GM04504 (cell line): ENCODE data around the gene C1QL1.

Experiments used
- DNase-seq: peaks from one replicate; pipeline ENCODE4 v3.0.0-alpha.2; 2012; ENCODE audit warnings: low read depth

C1QL1 gene

DNA sequence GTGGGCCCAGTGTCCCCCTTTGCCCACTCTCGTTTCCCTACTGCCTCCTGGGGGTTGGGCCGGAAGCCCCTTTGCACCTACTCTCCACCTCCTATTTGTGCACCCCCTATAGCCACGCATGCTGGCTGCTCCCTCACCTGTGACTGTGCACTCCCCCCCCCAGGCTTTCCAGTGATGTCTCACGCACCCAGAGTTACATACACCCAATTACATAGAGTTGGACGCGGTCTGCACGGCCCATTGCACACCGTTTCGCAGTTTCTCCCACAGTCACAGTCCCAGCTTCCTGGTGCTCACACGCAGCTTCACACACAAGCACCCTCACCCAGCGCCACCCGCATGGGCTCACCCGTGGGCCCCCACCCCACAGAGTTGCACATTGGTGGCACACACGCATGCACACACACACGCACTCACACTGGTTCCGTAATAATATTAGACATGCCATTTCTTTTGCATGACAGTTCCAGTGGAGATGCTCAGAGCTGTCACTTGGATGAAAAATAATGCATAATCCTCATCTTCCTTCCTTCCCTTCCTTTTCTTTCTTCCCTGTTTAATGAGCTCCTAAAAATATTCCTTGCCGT, 21.5 kb upstream of the C1QL1 start:
- DNase-seq: no peak

GRCh38 chr17:44988044-44988942, 20.2 kb upstream of the C1QL1 start:
- no peak for DNase-seq

DNA sequence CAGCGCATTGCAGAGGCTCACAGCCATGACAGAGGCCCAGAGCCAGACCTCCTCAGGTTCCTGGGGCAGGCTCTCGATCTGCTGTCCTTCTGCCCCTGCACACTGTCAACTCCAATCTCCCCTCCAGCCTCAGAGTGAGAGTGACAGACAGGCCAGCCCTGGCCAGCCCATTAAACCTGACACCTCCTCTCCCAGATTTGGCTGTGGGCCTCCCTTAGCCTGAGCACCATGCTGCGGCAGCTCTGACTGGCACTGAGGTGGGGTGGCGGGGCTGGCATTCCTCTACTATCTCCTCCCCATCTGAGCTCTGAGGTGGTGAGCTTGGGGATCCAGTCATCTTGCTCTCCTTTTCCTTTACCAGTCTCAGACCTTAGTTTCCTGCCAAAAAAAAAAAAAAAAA, 15.5 kb upstream of the C1QL1 start:
- DNase-seq: no peak

- DNase-seq: no peak
These were observed 14.1 kb upstream of the C1QL1 start for GRCh38 chr17:44982113-44982702.

- no peak for DNase-seq
These were observed 13.3 kb upstream of the C1QL1 start for GRCh38 chr17:44981221-44981968.

GRCh38 chr17:44979426-44979995, 11.4 kb upstream of the C1QL1 start:
- DNase-seq: no peak

DNA sequence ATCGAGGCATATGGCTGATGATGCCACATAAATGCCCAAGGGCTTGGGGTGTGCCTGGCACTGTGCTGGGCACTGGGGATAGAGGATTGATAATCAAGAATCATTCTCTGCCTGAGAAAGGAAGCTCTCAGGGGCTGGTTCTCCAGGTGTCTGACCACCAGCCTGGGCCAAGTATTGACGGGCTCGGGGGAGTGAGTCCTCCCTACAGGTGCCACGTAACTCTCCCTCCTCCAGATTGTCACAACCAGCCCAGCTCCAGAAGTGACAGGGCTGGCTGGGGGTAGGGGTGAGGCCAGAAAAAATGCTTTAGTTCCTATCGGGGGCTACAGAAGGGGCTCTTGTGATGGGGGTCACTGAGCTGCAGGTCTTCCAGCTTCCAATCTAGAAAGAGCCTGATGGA, 10.7 kb upstream of the C1QL1 start:
- no peak for DNase-seq

- DNase-seq: no peak
These were observed 9.9 kb upstream of the C1QL1 start for GRCh38 chr17:44977814-44978550.

DNA sequence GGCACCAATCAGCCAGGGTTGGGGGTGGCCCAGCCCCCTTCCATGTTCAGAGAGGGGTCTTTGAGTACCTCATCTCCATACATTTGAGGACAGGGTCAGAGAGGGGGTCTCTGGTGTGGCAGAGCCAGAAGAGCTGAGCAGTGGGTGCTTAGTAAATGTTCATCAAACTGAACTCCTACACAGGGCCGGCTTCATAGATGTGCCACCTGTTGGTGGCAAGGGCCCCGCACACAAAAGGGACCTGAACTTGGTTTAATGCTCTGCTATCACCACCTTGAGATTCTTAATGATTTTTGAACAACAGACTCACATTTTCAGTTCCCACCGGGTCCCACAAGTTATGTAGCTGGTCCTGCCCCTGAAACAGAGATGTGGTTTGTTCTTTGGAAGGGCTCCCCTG, 9.0 kb upstream of the C1QL1 start:
- no peak for DNase-seq

DNA sequence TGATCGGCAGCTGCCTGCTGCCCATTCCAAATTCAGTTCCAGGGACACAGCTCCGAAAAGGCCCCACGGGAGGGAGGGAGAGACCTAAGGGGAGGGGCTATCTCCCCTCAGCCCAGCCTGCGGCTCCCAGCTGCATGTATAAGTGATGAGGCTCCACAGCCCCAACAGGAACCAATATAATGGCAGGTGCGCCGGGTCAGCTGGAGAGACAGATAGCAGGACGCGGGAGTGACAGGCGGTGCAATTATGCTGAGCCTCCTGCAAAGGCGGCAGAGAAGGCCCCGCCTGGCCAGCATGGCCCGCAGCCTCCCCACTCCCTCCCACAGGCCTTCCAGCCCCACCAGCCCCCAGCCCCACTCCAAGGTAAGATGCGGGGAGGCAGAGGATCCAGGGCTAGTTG, 8.1 kb upstream of the C1QL1 start:
- no peak for DNase-seq

DNA sequence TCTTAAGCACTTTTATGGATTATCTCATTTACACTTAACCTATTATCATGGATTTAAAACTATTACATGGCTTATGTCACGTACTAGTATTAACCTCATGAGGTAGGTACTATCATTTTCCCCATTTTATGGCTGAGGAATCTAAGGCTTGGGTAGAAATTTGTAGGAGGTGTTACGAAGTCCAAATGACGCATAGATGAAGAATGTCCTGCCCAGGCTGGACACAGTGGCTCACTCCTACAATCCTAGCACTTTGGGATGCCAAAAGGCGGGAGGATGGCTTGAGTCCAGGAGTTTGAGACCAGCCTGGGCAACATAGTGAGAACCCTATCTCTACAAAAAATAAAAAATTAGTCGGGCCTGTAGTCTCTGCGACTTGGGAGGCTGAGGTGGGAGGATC, 4.8 kb upstream of the C1QL1 start:
- DNase-seq: no peak

DNA sequence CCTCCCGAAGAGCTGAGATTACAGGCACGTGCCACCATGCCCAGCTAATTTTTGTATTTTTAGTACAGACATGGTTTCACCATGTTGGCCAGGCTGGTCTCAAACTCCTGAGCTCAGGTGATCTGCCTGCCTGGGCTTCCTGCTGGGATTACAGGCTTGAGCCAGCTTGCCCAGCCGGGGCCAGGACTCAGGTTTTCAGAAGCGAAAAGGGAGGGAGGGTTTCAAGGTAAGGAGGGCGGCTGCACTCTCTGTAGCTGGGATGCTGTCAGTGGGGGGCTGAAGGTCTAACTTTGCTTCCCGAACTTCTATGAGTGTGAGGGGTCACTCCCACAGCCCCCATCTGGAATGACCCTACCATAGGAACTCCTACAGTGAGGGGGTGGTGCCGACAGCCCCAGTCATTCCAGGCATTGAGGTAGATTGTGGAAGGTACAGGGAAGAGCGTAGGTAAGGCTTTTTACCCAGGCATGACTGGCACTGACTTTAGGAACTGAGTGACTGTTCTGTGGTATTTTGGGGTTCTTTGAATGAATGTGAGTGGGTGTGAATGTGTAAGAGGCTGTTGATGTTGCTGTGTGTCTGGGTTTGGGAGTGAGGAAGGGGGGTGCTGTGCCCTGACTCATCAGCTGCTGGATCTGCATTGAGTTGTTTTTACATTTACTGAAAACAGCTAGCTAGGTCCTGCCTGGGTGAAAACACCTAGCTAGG, 3.8 kb upstream of the C1QL1 start:
- no peak for DNase-seq

DNA sequence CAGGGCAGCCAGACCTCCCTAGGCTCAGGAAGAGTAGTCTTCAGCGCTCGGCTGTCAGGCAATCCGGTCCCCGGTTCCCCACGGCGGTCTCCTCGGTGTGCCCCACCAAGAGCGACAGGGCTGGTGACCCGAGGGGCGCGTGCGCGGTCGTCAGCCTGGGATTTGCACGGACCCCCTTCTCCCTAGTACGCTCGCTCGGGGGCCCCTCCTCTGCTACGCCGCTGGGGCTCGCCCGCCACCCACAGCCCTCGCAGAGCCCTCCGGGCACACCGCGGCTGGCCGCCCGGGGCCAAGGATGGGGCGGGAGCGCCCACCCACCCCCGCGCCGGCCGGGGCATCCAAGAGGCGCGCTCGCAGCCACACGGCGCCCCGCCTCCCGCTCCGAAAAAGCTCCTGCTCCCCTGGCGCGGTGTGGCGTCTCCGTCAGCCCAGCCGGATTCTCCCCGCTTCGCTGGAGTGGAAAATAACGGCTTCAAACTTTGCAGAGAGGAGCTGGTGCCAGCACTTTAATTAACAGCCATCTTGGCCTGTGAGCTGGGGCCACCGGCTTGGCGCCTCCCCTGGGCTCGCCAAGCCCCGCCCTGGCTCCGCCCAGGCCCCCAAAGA, 2.1 kb upstream of the C1QL1 start:
- no peak for DNase-seq

DNA sequence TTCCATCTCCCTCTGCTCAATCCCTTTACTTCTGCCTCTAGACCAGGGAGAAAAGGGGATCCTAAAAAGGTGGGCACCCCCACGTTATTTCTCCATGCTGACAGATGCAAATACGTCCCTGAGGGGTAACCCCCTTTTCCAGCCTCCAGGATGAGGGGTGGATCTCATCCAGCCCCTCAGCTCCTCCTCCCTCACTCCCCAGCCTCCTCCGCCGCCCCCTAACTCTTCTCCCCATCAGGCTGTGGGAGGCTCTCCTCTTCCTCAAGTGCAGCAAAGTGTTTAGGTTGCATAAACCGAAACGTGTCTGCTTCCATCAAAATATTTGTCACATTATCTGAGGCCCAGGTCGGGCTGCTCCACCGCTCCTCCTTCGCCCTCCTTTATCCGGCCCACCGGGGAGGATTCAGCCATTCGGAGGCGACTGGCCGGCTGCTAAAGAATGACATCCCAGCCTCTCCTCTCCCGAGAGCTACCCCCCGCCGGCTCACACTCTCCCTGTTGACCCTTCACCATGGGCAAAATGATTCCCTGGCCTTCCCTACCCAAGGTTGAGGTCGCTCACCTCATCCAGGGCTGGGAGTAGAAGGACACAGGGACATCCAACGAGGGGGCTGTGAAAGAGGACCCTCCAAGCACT, 1.2 kb upstream of the C1QL1 start:
- DNase-seq: no peak

DNA sequence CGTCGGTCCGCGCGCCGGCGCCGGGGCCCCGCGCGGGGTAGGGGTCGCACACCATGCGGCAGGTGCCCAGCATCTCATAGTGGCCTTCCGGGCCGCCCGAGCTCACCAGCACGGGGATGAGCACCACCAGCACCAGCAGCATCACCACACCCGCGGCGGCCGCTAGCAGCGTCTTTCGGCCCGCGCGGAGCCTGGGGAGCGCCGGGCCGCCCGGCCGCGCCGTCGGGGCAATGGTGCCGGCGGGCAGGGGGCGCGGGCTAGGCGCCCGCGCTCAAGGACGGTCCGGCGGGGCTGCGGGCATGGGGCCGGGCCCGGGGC, 237 bp downstream of the C1QL1 start:
- DNase-seq: no peak

DNA sequence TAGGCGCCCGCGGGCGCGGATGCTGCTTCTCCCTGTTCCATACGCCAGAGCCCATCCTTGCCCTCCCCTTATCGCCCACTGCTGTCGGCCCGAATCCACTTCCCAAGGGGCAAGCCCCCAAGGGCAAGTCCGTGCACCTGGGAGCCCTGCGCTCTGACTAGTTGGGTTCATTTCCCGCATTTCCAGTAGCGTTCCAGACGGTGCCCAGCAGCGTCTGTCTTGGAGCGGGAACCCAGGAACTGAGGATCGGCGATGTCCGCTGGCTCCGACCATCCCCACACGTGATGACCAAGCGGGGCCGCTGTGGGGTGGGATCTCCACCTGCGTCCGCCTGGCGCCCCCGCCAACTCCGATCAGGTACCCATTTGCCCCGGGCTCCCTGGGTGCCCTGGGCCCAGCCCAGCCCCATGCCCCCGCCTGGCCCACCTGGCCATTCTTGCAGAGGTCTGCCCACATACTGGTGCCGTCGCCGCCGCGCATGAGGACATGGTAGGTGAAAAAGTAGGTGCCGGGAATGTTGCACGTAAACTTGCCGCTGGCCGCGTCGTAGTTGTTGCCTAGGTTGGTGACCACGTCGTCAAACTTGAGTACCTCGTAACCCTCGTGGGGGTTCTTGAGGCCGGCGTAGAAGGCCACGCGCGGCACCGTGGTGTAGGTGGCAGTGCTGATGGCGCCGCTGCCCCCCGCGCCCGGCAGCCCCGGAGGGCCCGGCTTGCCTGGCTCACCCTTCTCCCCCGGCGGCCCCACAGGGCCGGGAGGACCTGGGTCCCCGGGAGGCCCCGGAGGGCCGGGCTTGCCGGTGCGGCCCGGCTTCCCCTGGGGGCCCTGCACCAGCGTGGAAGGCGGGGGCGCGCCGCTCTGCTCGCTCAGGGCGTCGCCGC, 837 bp downstream of the C1QL1 start:
- no peak for DNase-seq

GRCh38 chr17:44966348-44967025, 1.6 kb downstream of the C1QL1 start:
- no peak for DNase-seq

DNA sequence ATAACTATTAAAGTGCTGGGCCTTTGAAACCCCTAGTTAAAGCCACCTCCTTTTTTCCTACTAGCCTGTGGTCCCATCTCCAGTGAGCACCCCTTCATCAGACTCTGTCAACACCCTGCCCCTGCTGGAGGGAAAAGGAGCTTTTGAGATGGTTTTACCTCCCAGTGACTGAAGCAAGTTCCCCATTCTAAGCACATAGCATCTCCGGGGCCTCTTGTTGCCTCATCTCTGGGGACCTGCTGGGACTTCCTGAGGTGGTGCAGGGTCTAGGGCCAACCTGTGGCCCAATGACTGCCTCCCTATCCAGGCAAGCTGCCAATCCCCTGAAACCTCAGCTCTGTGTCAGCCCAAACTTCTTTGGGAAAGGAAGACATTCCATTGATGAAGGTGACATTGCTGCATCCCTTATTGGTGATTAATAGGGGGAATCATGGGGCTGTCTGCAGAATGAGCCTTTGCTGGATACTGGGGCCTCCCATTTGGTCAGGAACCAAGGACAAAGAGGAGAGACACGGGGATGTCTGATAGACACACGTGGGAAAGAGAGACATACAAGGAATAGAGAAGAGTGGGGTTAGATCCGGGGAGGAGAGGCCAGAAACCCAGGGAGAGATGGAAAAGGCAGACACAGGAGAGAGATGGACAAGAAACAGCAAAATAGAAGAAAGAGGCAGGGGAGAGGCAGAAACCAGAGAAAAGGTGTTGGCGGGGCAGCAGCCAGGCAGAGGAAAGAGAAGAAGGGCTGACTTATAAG, 2.4 kb downstream of the C1QL1 start:
- no peak for DNase-seq
